NCI-H187 (cell line): ENCODE results near the gene PPP4R1.
"Not testable (repeated sequence)": the region's sequence is repeated elsewhere in the genome, so short reads cannot be mapped to it uniquely, and the experiment has no call there.

Experiments used
- DNase-seq, 2 experiments: peaks; one replicate each; lab custom pipeline; 2025; lab: John Stamatoyannopoulos, UW

PPP4R1 gene, protein sequence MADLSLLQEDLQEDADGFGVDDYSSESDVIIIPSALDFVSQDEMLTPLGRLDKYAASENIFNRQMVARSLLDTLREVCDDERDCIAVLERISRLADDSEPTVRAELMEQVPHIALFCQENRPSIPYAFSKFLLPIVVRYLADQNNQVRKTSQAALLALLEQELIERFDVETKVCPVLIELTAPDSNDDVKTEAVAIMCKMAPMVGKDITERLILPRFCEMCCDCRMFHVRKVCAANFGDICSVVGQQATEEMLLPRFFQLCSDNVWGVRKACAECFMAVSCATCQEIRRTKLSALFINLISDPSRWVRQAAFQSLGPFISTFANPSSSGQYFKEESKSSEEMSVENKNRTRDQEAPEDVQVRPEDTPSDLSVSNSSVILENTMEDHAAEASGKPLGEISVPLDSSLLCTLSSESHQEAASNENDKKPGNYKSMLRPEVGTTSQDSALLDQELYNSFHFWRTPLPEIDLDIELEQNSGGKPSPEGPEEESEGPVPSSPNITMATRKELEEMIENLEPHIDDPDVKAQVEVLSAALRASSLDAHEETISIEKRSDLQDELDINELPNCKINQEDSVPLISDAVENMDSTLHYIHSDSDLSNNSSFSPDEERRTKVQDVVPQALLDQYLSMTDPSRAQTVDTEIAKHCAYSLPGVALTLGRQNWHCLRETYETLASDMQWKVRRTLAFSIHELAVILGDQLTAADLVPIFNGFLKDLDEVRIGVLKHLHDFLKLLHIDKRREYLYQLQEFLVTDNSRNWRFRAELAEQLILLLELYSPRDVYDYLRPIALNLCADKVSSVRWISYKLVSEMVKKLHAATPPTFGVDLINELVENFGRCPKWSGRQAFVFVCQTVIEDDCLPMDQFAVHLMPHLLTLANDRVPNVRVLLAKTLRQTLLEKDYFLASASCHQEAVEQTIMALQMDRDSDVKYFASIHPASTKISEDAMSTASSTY

DNA sequence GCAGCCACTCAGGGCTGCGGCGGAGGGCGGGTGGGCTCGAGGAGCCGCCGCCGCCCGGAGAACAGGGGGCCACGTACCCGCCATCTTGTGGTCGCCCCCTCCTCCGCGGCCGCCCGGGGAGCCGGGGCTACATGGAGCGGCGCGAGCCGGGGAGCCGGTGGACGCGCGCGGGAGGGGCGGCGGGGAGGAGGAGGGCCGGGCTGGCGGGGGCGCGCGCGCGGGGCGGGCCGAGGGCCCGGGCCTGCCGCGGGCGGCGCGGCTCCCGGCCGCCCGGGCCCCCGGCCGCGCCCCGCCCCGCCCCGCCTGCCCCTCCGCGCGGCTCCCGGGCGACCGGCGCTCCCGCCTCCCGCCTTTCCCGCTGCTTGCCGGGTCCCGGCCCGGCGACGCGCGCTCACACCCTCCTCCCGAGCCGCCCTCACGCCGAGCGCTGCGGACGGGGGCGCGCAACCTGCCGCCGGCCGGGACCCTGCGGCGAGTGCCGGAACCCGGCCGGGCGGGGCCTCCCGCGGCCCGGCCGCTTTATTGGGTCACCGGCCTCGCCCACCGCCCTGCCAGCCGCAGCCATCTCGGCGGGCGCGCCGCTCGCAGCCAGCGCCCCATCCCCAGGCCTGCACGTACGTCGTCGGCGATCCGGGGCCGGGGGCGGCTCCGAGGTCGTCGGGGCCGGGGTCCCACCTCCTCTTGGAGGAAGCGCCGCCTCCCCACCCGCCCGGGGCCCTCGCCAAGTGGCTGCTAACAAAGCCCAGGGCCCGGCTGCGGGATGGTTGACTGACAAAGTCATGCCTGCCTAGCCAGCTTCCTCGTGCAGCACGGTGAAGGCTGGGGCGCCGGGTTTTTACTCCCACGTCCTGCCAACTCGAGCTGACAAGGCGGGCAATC is at the start of gene PPP4R1:
TSS of gene PPP4R1 (minus strand) at position 159 of the 879 bp plus-strand sequence. CDS start at position 84, 75 bp downstream.
- peak in 1 of 2 experiments; percentile 63 for DNase-seq

DNA sequence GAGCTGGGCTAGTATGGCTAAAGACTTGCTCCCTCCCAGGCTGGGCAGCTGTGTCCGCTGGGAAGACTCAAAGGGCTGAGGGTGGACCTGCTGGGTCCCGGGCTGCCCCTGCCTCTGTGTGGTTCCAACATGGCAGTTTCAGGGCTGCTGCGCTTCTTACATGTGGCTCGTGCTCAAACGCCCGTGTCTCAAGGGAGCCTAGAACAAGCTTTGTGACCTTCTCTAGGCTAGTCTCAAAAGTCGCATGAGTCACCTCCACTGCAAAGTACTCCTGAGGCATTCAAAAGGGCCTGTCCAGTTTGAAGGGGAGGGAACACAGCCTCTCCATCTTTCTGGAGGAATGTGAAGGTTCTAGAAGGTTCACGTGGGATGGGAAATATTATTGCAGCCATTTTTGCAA is 49.0 kb upstream of the PPP4R1 start:
- no peak for DNase-seq

- no peak for DNase-seq
Measured at GRCh38 chr18:9661564-9661963, 47.2 kb upstream of the PPP4R1 start.

DNA sequence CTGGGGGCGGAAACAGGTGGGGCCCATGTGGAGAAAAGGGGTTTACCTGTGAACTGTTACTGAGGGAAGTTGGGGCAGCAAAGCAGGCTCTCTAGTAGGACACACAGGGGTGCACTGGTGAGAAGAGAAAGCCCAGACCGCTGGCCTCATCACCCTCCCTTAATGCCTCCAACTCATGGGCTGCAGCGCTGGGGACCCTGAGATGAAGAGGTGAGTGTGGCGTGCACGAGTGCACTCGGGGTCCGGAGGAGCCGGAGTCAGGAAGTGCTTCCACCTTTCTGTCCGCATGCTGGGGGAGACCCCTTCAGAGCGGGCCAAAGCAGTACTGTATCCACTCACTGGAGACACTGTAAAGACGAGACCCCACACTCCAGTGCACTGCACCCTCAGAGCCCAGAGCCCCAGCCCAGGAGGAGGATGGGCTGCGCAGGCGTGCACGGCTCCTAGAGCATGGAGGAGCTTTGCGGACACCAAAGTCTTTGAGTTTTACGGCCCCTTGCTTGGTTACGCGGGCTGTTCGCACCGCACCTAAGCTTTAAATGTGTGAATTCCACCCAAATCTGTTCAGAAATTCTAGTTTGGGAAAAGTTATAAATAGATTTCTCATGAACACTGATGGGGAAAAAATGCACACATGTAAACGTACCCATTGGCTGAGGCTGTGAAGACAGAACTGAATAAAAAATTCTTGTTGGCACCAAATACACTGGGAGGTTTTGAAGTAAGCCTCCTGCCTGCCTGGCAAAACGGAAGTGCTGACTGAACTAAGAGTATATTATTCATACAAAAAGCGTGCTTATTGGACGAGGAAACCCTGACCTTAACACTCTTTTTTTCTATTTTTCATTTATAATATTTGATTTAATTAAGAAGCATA is 45.4 kb upstream of the PPP4R1 start:
- no peak for DNase-seq

DNA sequence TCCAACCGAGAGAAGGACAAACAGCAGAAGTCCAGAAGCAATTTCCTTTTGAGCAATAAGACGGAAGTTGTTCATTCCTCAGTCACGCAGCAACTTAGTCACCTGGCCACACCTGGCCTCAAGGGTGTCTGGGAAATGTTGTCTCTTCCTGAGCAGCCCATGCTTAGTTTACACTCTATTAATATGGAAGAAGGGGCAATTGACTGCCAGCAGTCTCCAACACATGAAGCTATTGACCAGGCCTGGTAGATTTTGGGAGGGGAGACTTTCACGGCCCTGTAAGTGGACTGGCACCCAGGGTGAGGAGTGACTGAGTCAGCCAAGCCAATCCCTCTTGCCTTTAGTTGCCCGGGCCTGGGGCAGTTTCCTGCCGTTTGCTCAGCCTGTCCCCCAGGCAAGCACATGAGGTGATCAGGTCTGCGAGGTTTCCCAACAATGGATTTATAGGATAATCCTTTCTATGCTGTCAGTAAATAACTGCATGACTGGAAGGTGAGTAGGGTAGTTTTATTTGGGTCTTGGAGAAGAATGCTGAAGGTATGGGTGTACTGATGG is 43.8 kb upstream of the PPP4R1 start:
- no peak for DNase-seq

DNA sequence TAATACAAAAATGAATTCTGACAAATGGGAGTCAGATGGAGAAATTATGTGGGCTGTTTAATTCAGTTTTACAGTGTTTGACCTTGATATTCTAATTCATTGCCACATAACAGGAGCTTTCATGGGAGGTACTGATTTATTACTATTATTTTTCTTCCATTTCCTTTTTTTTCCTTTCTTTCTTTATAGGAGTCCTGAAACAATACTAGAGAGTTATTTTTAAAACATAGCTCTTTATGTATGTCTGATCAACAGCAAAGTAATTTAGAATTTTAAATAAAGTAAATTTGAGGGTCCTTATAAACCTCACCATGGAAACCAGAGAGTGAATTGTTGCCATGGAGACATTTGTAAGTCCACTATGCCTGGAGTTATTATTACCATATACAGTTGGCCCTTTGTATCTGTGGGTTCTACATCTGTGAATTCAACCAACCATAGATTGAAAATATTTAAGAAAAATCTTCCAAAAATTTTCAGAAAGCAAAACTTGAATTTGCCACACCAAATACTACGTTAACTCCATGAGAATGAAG is 40.9 kb upstream of the PPP4R1 start:
- DNase-seq = no peak

DNA sequence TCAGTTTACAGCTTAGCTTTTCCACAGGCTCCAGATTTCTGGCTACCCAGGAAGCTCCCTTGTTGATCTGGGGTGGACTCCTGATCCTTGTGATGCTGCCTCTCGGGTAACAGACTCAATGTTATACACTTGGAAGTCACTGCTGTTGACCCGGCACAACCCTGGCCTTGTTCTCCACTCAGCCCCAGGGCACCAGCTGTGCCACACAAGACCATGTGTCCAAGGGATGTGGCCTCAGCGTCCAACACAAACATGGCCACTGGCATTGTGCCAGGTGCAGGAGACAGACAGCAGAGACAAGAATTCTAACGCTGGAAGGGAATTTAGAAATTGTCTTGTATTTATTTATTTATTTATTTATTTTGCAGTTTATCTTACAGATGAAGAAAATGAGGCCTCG is 39.0 kb upstream of the PPP4R1 start:
- no peak for DNase-seq

GRCh38 chr18:9649164-9649540 is 34.8 kb upstream of the PPP4R1 start:
- DNase-seq = no peak

- DNase-seq = no peak
Measured at GRCh38 chr18:9648431-9649163, 34.2 kb upstream of the PPP4R1 start.

GRCh38 chr18:9647496-9648323 is 33.4 kb upstream of the PPP4R1 start:
- DNase-seq = no peak

GRCh38 chr18:9643549-9643948 is 29.2 kb upstream of the PPP4R1 start:
- DNase-seq = no peak

DNA sequence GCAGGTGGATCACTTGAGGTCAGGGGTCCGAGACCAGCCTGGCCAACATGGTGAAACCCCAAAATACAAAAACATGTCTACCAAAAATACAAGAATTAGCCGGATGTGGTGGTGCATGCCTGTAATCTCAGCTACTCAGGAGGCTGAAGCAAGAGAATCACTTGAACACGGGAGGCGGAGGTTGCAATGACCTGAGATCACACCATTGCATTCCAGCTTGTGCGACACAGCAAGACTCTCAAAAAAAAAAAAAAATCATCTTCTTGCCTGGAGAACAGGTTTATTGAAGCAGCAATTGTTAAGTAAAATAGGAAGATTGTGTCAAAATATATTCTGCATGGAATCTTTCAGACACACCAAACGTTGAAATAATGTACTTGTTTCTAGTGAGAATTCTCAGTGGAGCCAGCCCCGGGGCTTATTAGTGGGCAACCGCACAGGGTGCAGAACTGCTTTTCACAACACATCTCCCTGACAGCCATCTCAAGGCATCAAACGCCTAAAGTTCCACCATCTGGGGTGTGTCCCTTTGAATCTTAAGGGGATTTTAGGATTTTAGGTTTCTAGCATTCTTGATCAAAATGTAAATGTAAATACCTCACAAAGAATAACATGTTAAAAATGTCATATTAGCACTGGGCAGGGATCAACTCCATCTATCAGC is 28.6 kb upstream of the PPP4R1 start:
- no peak for DNase-seq

- not testable (repeated sequence) for DNase-seq
Measured at GRCh38 chr18:9641081-9641480, 26.7 kb upstream of the PPP4R1 start.

GRCh38 chr18:9638886-9639285 is 24.5 kb upstream of the PPP4R1 start:
- no peak for DNase-seq

- no peak for DNase-seq
Measured at GRCh38 chr18:9637036-9637767, 22.8 kb upstream of the PPP4R1 start.

DNA sequence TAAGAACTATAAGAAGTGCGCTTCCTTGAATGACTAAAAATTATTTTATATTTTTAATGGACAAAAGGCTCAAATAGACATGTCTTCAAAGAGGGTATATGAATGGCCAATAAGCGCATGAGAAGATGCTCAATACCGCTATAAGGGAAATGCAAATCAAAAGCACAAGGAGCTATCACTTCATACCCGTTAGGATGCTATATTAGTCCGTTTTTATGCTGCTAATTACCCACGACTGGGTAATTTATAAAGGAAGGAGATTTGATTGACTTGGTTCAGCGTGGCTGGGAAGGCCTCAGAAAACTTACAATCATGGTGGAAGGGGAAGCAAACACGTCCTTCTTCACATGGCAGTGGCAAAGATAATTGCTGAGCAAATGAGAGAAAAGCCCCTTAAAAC is 20.5 kb upstream of the PPP4R1 start:
- no peak for DNase-seq

DNA sequence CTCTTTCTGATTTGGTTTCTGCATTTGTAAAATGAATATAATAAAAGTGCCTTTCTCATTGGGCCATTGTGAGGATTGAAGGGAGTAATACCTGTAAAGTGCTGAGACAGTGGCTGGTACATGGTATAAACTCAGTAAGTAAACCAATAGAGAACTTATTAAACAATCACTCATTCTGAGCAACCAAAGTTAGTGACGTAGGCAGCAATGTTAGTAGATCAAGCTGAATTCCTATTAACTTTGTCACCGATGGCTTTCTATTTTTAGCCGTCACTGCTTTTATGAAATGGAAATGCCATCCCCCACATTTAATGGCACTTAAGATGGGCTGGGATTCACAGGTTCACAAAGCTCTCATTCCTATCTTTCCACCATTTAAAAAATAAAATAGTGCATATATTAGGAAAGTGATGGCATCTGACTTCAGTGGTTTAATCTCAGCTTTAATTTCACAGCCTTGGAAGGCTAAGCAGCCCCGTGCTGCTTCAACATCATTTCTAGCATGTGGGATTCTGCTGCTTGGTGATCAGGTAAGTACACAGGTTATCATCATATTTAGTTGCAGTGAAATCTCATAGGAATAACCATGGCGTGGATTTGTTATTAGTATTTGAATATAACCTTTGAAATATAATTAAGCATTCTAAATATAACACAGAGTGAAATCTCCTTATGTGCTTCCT is 17.6 kb upstream of the PPP4R1 start:
- DNase-seq = no peak
